T-cell (primary cell): ENCODE data around the gene TRIM15. TPM values are rescaled to one million over a fixed set of nuclear protein-coding genes. Genes with fewer than 3 reads are reported as not detected.
"Not testable (repeated sequence)": the region's sequence is repeated elsewhere in the genome, so short reads cannot be mapped to it uniquely, and the experiment has no call there.

Source experiments
- ATAC-seq, 4 experiments: fragments of 200-7000 bp in 3 of 4; fragments of 150-1000 bp in 1 of 4; cut with Tn5 transposase; replicated peaks in 1 of 4; 1 replicate in 3 of 4; 2 replicates in 1 of 4; pipeline ENCODE4 v1.10.0; 2021; ENCODE audit warnings: moderate library complexity in 3 of 4, mild to moderate bottlenecking in 2 of 4, moderate number of reproducible peaks in 1 of 4
- CTCF ChIA-PET, 2 donors: fragments of 300-600 bp; sonication (Branson Sonifier 250); formaldehyde crosslinking; loops; one replicate each; lab custom pipeline; 2022; ENCODE audit warnings: antibody characterized with exemption in 2 of 2; lab: Charles Lee
- POLR2A ChIA-PET, 2 donors: fragments of 300-600 bp; sonication (Branson Sonifier 250); formaldehyde crosslinking; loops; one replicate each; lab custom pipeline; 2022; ENCODE audit warnings: antibody characterized with exemption in 2 of 2; lab: Charles Lee
- DNase-seq, 35 experiments: peaks; one replicate each; pipeline versions ENCODE4 v3.0.0 to v3.0.0-alpha.2; 2013 to 2023
- H3K27ac ChIP-seq: one replicate; pipeline ENCODE4 v1.5.1; 2013; ENCODE audit warnings: low read length
- H3K27me3 ChIP-seq, 2 experiments: replicated peaks in 1 of 2; 1 replicate in 1 of 2; 2 replicates in 1 of 2; pipeline versions ENCODE4 v1.6.1 to v1.7.0; 2013; ENCODE audit warnings: low read length in 1 of 2, mixed read lengths in 1 of 2; ENCODE audit not compliant: control insufficient read depth in 2 of 2, insufficient read depth in 2 of 2; ENCODE audit errors: extremely low read depth in 1 of 2
- H3K36me3 ChIP-seq, 2 donors: 1 replicate in 1 of 2; 2 replicates in 1 of 2; pipeline versions ENCODE4 v1.6.1 to v1.7.0; 2013; ENCODE audit warnings: low read length in 1 of 2; ENCODE audit not compliant: control insufficient read depth in 2 of 2, insufficient read depth in 1 of 2; ENCODE audit errors: extremely low read depth in 1 of 2
- H3K4me1 ChIP-seq, 2 experiments: 1 replicate in 1 of 2; 2 replicates in 1 of 2; pipeline versions ENCODE4 v1.6.1 to v1.7.0; 2013; ENCODE audit warnings: low read length in 2 of 2, mixed read lengths in 1 of 2; ENCODE audit not compliant: insufficient read depth in 2 of 2, control insufficient read depth in 1 of 2; ENCODE audit errors: extremely low read depth in 1 of 2
- H3K4me3 ChIP-seq, 2 donors: 1 replicate in 1 of 2; 2 replicates in 1 of 2; pipeline versions ENCODE4 v1.5.1 to v1.7.0; 2013; ENCODE audit warnings: mild to moderate bottlenecking in 2 of 2, low read length in 1 of 2, moderate library complexity in 1 of 2; ENCODE audit not compliant: control insufficient read depth in 1 of 2; ENCODE audit errors: extremely low read depth in 1 of 2
- H3K9me3 ChIP-seq: 2 replicates; pipeline ENCODE4 v1.7.0; 2013
- H3K27ac Mint-ChIP-seq, 2 donors: one replicate each; pipeline ENCODE4 v1.8.0; 2020 to 2021; ENCODE audit warnings: mild to moderate bottlenecking in 2 of 2, mixed read lengths in 2 of 2
- H3K27me3 Mint-ChIP-seq, 2 donors: one replicate each; pipeline ENCODE4 v1.8.0; 2021 to 2022; ENCODE audit warnings: mixed read lengths in 2 of 2
- H3K36me3 Mint-ChIP-seq: one replicate; pipeline ENCODE4 v1.8.0; 2021; ENCODE audit warnings: mixed read lengths
- H3K4me1 Mint-ChIP-seq, 3 donors: one replicate each; pipeline ENCODE4 v1.8.0; 2020 to 2022; ENCODE audit warnings: mixed read lengths in 3 of 3, mild to moderate bottlenecking in 1 of 3
- H3K4me3 Mint-ChIP-seq, 3 donors: one replicate each; pipeline ENCODE4 v1.8.0; 2020 to 2022; ENCODE audit warnings: mild to moderate bottlenecking in 3 of 3, mixed read lengths in 3 of 3, moderate library complexity in 3 of 3
- H3K9me3 Mint-ChIP-seq, 3 donors: one replicate each; pipeline ENCODE4 v1.8.0; 2020 to 2022; ENCODE audit warnings: mixed read lengths in 3 of 3
- WGBS: methylation state at CpG from one replicate; pipeline ENCODE4 v1.1.5; 2013; ENCODE audit warnings: missing lambda C conversion rate; ENCODE audit not compliant: insufficient coverage; 5-methylcytosine and 5-hydroxymethylcytosine counted together
- total RNA-seq, 35 experiments: library from RNA in 6 of 35; stranded (reverse) in 6 of 35; fragments of 120-200 nt in 1 of 35; gene quantifications; one replicate each; pipeline versions ENCODE4 v1.2.1 to v1.2.4 and lab custom pipeline; 2013 to 2026

Gene TRIM15
- total RNA-seq, 5 donors from 2014 or later (not counting 1 experiment from before 2014, with no cell fraction given), result not detected

DNA sequence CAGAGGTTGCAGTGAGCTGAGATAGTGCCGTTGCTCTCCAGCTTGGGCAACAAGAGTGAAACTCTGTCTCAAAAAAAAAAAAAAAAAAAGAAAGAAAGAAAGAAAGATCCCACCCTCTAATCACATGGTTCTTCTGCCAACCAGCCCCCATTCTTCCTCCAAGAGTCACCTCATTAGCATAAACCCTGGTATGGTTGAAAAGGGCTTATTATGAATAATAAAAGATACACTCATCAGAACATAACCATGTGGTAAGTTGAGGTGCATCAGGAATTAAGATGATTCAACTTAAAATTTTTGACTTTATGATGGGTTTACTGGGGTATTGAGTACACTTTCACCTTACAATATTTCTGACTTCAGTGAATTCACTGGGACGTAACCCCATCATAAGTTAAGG, 28.2 kb upstream of the TRIM15 start:
- H3K36me3 Mint-ChIP-seq, result no peaks in the 10 kb centered on the region
- WGBS, result no CpG with 5 or more reads among the region's 2 CpGs
- POLR2A ChIA-PET, result interaction anchor here in 1 of 2 donors (0.7 kb wide), 1 partner anchor 150 kb away, joined by 4 read pairs; no protein-coding TSS in a partner anchor
- no peaks in the 10 kb centered on the region for H3K9me3 Mint-ChIP-seq
- peaks cover 6 to 12% (median 6%) of the 10 kb centered on the region in 3 donors for H3K4me1 Mint-ChIP-seq
- Histone ChIP-seq H3K27ac (no peak overlapping the region), H3K27me3 (peaks cover 0 to 18% of the 10 kb centered on the region in 2 experiments), H3K4me1 (no peaks in the 10 kb centered on the region), H3K9me3 (no peaks in the 10 kb centered on the region), H3K4me3 (no peak overlapping the region), H3K36me3 (no peaks in the 10 kb centered on the region)
- H3K27me3 Mint-ChIP-seq, result peaks cover 37 to 49% of the 10 kb centered on the region in 2 donors
- no peak for ATAC-seq
- no peak overlapping the region for H3K4me3 Mint-ChIP-seq
- CTCF ChIA-PET, result interaction anchor here in 1 of 2 donors (0.7 to 6.5 kb wide), 3 partner anchors 31 to 697 kb away, joined by 5 to 115 read pairs (median 7); no protein-coding TSS in a partner anchor
- DNase-seq, result no peak
- H3K27ac Mint-ChIP-seq, result no peak overlapping the region

DNA sequence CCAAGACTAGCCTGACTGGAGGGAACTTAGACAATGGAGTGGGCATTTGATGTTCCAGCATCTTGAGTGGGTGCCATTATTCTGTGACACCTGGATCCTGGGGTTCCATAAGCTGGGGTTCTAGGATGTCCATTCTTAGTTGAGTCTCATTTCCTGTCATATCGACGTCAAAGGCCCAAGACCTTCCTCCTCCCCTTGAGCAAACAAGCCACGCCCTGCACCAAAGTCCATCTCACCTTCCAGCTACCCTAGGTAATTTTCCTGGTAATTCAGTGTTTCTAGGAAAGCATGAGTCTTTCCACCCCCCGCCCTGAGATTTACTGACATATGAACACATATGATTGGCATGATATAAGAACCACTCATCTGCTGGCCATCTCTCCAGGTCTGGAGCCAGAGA, 27.6 kb upstream of the TRIM15 start, which contains the start of gene TRIM40:
Gene TRIM40 (plus strand): TSS at position 384 of the 400 bp plus-strand sequence. CDS start 897 bp downstream, outside the sequence.
- ChIA-PET POLR2A (no interaction called here), CTCF (no interaction called here)
- no CpG with 5 or more reads among the region's 4 CpGs for WGBS
- ATAC-seq (no peak), DNase-seq (no peak)
- H3K27ac ChIP-seq, result no peak within 1 kb of the TSS
- no peak within 1 kb of the TSS for H3K4me3 ChIP-seq
- no peaks in the 10 kb centered on the region for H3K9me3 Mint-ChIP-seq
- H3K27ac Mint-ChIP-seq, result no peak within 1 kb of the TSS
- peaks cover 0 to 15% of the 10 kb centered on the region in 2 experiments for H3K27me3 ChIP-seq
- H3K4me1 Mint-ChIP-seq, result peaks cover 4 to 10% (median 4%) of the 10 kb centered on the region in 3 donors
- H3K36me3 Mint-ChIP-seq, result no peaks in the 10 kb centered on the region
- no peaks in the 10 kb centered on the region for H3K36me3 ChIP-seq
- no peaks in the 10 kb centered on the region for H3K9me3 ChIP-seq
- no peaks in the 10 kb centered on the region for H3K4me1 ChIP-seq
- no peak within 1 kb of the TSS for H3K4me3 Mint-ChIP-seq
- H3K27me3 Mint-ChIP-seq, result peaks cover 37 to 44% of the 10 kb centered on the region in 2 donors

DNA sequence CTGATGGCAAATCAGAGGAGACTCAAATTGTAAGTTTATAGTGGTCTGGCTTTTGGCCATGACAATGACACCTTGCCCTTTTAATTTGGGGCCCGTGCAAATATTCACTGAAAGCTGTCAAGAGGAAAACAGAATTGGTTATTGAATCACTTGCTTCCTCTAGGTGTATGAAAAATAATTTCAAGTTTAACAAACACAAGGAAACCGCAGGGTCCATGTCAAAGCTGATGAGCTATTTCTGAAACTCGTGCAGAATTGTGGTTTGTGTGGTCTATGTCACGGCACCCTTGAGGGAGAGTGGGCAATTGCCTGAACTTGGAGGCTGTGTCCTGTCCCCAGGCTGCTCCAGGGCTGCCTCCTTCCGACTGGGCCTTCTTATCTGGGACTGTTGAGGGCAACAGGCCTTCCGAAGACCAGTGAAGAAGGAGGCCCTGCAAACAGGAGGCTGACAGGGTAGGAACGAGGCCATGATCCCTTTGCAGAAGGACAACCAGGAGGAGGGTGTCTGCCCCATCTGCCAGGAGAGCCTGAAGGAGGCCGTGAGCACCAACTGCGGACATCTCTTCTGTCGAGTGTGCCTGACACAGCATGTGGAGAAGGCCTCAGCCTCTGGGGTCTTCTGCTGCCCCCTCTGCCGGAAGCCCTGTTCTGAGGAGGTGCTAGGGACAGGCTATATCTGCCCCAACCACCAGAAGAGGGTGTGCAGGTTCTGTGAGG, 26.6 kb upstream of the TRIM15 start:
- no peaks in the 10 kb centered on the region for H3K9me3 Mint-ChIP-seq
- ChIA-PET CTCF (no interaction called here), POLR2A (interaction anchor here in 1 of 2 donors (0.5 kb wide), 1 partner anchor 414 kb away, joined by 8 read pairs; no protein-coding TSS in a partner anchor)
- no peak for DNase-seq
- no peak overlapping the region for H3K27ac Mint-ChIP-seq
- peaks cover 0 to 6% (median 0%) of the 10 kb centered on the region in 3 donors for H3K4me1 Mint-ChIP-seq
- no peaks in the 10 kb centered on the region for H3K9me3 ChIP-seq
- no peak for ATAC-seq
- H3K36me3 Mint-ChIP-seq, result no peaks in the 10 kb centered on the region
- H3K4me3 ChIP-seq, result no peak overlapping the region
- H3K36me3 ChIP-seq, result no peaks in the 10 kb centered on the region
- WGBS, result 42% methylated on average over 7 of the region's 11 CpGs
- H3K27ac ChIP-seq, result no peak overlapping the region
- H3K27me3 Mint-ChIP-seq, result peaks cover 37 to 39% of the 10 kb centered on the region in 2 donors
- no peaks in the 10 kb centered on the region for H3K4me1 ChIP-seq
- H3K4me3 Mint-ChIP-seq, result no peak overlapping the region
- H3K27me3 ChIP-seq, result peaks cover 0 to 18% of the 10 kb centered on the region in 2 experiments

DNA sequence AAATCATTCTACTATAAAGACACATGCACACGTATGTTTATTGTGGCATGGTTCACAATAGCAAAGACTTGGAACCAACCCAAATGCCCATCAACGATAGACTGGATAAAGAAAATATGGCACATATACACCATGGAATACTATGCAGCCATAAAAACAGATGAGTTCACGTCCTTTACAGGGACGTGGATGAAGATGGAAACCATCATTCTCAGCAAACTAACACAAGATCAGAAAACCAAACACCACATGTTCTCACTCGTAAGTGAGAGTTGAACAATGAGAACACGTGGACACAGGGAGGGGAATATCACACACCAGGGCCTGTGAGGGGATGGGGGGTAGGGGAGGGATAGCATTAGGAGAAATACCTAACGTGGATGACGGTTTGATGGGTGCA, 23.1 kb upstream of the TRIM15 start:
- peaks cover 0 to 11% of the 10 kb centered on the region in 2 experiments for H3K27me3 ChIP-seq
- H3K9me3 Mint-ChIP-seq, POLR2A ChIA-PET, H3K36me3 Mint-ChIP-seq, H3K4me1 Mint-ChIP-seq, H3K36me3 ChIP-seq, H3K9me3 ChIP-seq, H3K4me3 Mint-ChIP-seq, H3K4me1 ChIP-seq, ATAC-seq, CTCF ChIA-PET, H3K27ac ChIP-seq, H3K27ac Mint-ChIP-seq, DNase-seq, H3K4me3 ChIP-seq: not testable (repeated sequence)
- peaks cover 40 to 43% of the 10 kb centered on the region in 2 donors for H3K27me3 Mint-ChIP-seq
- WGBS, result 100% methylated on average over 1 of the region's 8 CpGs

DNA sequence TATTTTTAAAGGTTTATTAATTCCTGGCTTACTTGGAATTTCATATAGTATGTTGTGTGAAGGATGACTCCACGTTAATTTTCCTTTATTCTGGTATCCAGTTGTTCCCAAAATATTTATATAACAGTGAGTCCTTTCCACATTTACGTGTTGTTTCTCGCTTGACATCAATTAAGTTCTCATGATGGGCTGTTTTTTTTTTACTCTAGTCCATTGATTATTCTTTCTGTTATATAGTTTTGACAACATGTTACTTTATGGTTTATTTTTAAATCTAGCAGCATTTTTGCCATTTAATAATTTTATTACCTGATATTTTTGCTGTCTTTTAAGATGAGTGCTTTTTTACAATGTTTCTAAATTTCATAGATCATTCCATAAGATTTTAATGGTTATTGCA, 20.7 kb upstream of the TRIM15 start:
- WGBS, result no CpG with 5 or more reads among the region's 3 CpGs
- Histone ChIP-seq H3K9me3 (no peaks in the 10 kb centered on the region), H3K36me3 (no peaks in the 10 kb centered on the region), H3K27me3 (peaks cover 0 to 12% of the 10 kb centered on the region in 2 experiments), H3K4me3 (no peak overlapping the region), H3K4me1 (no peaks in the 10 kb centered on the region), H3K27ac (no peak overlapping the region)
- H3K27ac Mint-ChIP-seq, result no peak overlapping the region
- H3K4me1 Mint-ChIP-seq, result no peaks in the 10 kb centered on the region
- CTCF ChIA-PET, result interaction anchor here in 1 of 2 donors (0.6 to 0.7 kb wide), 2 partner anchors 46 to 366 kb away, joined by 3 to 4 read pairs; no protein-coding TSS in a partner anchor
- H3K4me3 Mint-ChIP-seq, result no peak overlapping the region
- ATAC-seq (no peak), DNase-seq (no peak)
- H3K36me3 Mint-ChIP-seq, result no peaks in the 10 kb centered on the region
- H3K27me3 Mint-ChIP-seq, result peaks cover 42 to 45% of the 10 kb centered on the region in 2 donors
- POLR2A ChIA-PET, result interaction anchor here in 1 of 2 donors (0.6 kb wide), 1 partner anchor 180 kb away, joined by 3 read pairs; no protein-coding TSS in a partner anchor
- H3K9me3 Mint-ChIP-seq, result no peaks in the 10 kb centered on the region

DNA sequence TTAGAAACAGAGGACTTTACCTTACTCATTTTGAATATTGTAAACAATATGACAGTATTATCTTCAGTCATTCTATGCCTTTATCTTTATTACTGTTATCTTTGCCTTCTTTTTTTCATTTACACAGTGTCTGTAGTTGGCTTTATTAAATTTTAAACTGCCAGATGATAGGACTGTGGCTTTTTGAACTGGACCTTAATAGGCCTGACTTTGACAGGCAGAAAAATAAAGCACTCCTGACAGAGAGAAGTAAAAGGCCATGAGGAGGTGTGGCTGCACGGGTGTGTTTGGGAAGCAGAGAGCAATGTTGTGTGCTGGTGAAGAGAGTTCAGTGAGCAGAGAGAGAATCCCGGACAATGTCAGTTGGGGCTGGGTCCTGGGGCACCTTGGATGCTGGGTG, 19.6 kb upstream of the TRIM15 start:
- H3K36me3 Mint-ChIP-seq, result no peaks in the 10 kb centered on the region
- Histone ChIP-seq H3K4me1 (no peaks in the 10 kb centered on the region), H3K36me3 (no peaks in the 10 kb centered on the region), H3K9me3 (no peaks in the 10 kb centered on the region), H3K27me3 (peaks cover 0 to 16% of the 10 kb centered on the region in 2 experiments), H3K4me3 (no peak overlapping the region), H3K27ac (no peak overlapping the region)
- no peak overlapping the region for H3K4me3 Mint-ChIP-seq
- 81% methylated on average over 2 of the region's 2 CpGs for WGBS
- no peaks in the 10 kb centered on the region for H3K4me1 Mint-ChIP-seq
- no peak for ATAC-seq
- ChIA-PET POLR2A (no interaction called here), CTCF (no interaction called here)
- peaks cover 44 to 45% of the 10 kb centered on the region in 2 donors for H3K27me3 Mint-ChIP-seq
- no peak for DNase-seq
- no peak overlapping the region for H3K27ac Mint-ChIP-seq
- no peaks in the 10 kb centered on the region for H3K9me3 Mint-ChIP-seq
